Fibroblast of mammary gland (primary cell): ENCODE results near the gene HOXD11.

Experiments used
- DNase-seq: peaks from one replicate; pipeline ENCODE4 v3.0.0-alpha.2; 2010; ENCODE audit warnings: low read depth
- H3K4me3 ChIP-seq: 2 replicates; pipeline ENCODE4 v1.5.1; 2011; ENCODE audit warnings: low read depth, mild to moderate bottlenecking, low read length, moderate library complexity; ENCODE audit not compliant: control insufficient read depth
- CTCF ChIP-seq: conservative IDR thresholded peaks from 2 replicates; pipeline ENCODE4 v1.5.1; 2011; ENCODE audit warnings: low read depth, low read length, inconsistent platforms; ENCODE audit not compliant: control insufficient read depth, insufficient read depth

HOXD11 gene

GRCh38 chr2:176138526-176138922 is 31.4 kb downstream of the HOXD11 start:
- peak overlapping the region; percentile 78 for H3K4me3 ChIP-seq

GRCh38 chr2:176138923-176139660 is 32.0 kb downstream of the HOXD11 start:
- no peak for TF ChIP-seq CTCF
- DNase-seq = peak; percentile 59
- peak overlapping the region; percentile 78 for H3K4me3 ChIP-seq

More at GRCh38 chr2:176138526-176138922, 31.4 kb downstream of the HOXD11 start:
- TF ChIP-seq CTCF = no peak
- peak; percentile 66 for DNase-seq

GRCh38 chr2:176139661-176140512 is 32.8 kb downstream of the HOXD11 start:
- DNase-seq = peak; percentile 75
- no peak for TF ChIP-seq CTCF
- H3K4me3 ChIP-seq = peak overlapping the region; percentile 78

GRCh38 chr2:176140513-176141317 is 33.6 kb downstream of the HOXD11 start:
- TF ChIP-seq CTCF = peak; percentile 58
- DNase-seq = peak; percentile 76
- peak overlapping the region; percentile 60 for H3K4me3 ChIP-seq

- no peak for DNase-seq
- no peak for TF ChIP-seq CTCF
- no peak overlapping the region for H3K4me3 ChIP-seq
Measured at GRCh38 chr2:176142281-176142680, 35.2 kb downstream of the HOXD11 start.
